HCT116 (cell line): ENCODE data around the gene PRMT7. TPM values are rescaled to one million over a fixed set of nuclear protein-coding genes. Genes with fewer than 3 reads are reported as not detected.

ENCODE experiments used
- ATAC-seq: fragments of 200-7000 bp; cut with Tn5 transposase; 2 replicates; pipeline ENCODE4 v1.9.1; 2020; ENCODE audit warnings: mild to moderate bottlenecking, moderate library complexity
- BruUV-seq: library from RNA; stranded (reverse); fragments of 400-500 nt; replicated peaks from 2 replicates; lab custom pipeline; 2021; lab: Mats Ljungman, UMichigan
- CTCF ChIA-PET: fragments of 300-600 bp; sonication (Branson Sonifier 250); formaldehyde crosslinking; loops from one replicate; lab custom pipeline; 2021; ENCODE audit warnings: antibody characterized with exemption; lab: Charles Lee
- POLR2A ChIA-PET: fragments of 300-600, 350-600 bp; sonication (Branson Sonifier 250); formaldehyde crosslinking; loops from one replicate; lab custom pipeline; 2021; ENCODE audit warnings: antibody characterized with exemption; lab: Charles Lee
- RAD21 ChIA-PET, 2 experiments: fragments of 300-600 bp; sonication (Branson Sonifier 250); formaldehyde crosslinking; loops; one replicate each; lab custom pipeline; 2023; ENCODE audit warnings: low total read pairs in 2 of 2; ENCODE audit not compliant: uncharacterized antibody in 2 of 2, unreplicated experiment in 2 of 2, low non-redundant PET in 1 of 2; lab: Charles Lee
- DNase-seq: peaks from one replicate; pipeline ENCODE4 v3.0.0-alpha.2; 2010; ENCODE audit warnings: low read depth, low spot score
- H2AFZ ChIP-seq: fragments of 200-600 bp; shearing (Covaris generic), sonication (generic); 2 replicates; pipeline ENCODE4 v1.6.1; 2017; ENCODE audit warnings: low read depth, mixed run types, mixed read lengths, antibody characterized with exemption, low read length; ENCODE audit not compliant: poor library complexity, severe bottlenecking
- H3K27ac ChIP-seq: 2 replicates; pipeline ENCODE4 v1.5.1; 2012; ENCODE audit warnings: low read depth, low read length
- H3K27me3 ChIP-seq: fragments of 200-600 bp; sonication (generic); 2 replicates; pipeline ENCODE4 v1.6.1; 2016; ENCODE audit warnings: mixed run types, low read length, mixed read lengths; ENCODE audit not compliant: insufficient read depth
- H3K36me3 ChIP-seq, 2 experiments: fragments of 200-500 bp in 1 of 2; fragments of 200-600 bp in 1 of 2; sonication (Bioruptor generic) in 1 of 2; sonication (generic) in 1 of 2; 2 replicates each; pipeline versions ENCODE4 v1.5.1 to v1.6.1; 2014 to 2016; ENCODE audit warnings: low read length in 2 of 2, inconsistent platforms in 1 of 2, mixed read lengths in 1 of 2, mixed run types in 1 of 2; ENCODE audit not compliant: insufficient read depth in 2 of 2, control insufficient read depth in 1 of 2
- H3K4me1 ChIP-seq, 2 experiments: fragments of 200-600 bp in 1 of 2; sonication (generic) in 1 of 2; 2 replicates each; pipeline versions ENCODE4 v1.5.1 to v1.6.1; 2012 to 2017; ENCODE audit warnings: low read length in 2 of 2, inconsistent platforms in 1 of 2, mild to moderate bottlenecking in 1 of 2, mixed read lengths in 1 of 2, mixed run types in 1 of 2, moderate library complexity in 1 of 2; ENCODE audit not compliant: insufficient read depth in 2 of 2, control insufficient read depth in 1 of 2
- H3K4me2 ChIP-seq: fragments of 200-600 bp; sonication (generic); 2 replicates; pipeline ENCODE4 v1.6.1; 2017; ENCODE audit warnings: mixed run types, low read length, mixed read lengths
- H3K4me3 ChIP-seq, 2 experiments: fragments of 200-600 bp in 1 of 2; sonication (generic) in 1 of 2; replicated peaks in 1 of 2; 2 replicates each; pipeline ENCODE4 v1.5.1; 2011 to 2016; ENCODE audit warnings: low read length in 2 of 2, control low read depth in 1 of 2, low read depth in 1 of 2, mild to moderate bottlenecking in 1 of 2, mixed read lengths in 1 of 2, mixed run types in 1 of 2
- H3K79me2 ChIP-seq: fragments of 200-600 bp; sonication (generic); 2 replicates; pipeline ENCODE4 v1.6.1; 2017; ENCODE audit warnings: mild to moderate bottlenecking, mixed run types, low read length, moderate library complexity, mixed read lengths; ENCODE audit not compliant: insufficient read depth
- H3K9ac ChIP-seq: fragments of 200-600 bp; sonication (generic); 2 replicates; pipeline ENCODE4 v1.6.1; 2016; ENCODE audit warnings: low read length, mixed read lengths
- H3K9me2 ChIP-seq: fragments of 200-600 bp; sonication (generic), shearing (Covaris generic); 2 replicates; pipeline ENCODE4 v1.6.1; 2017; ENCODE audit warnings: mixed run types, mild to moderate bottlenecking, moderate library complexity; ENCODE audit not compliant: insufficient read depth
- H3K9me3 ChIP-seq, 2 experiments: fragments of 200-500 bp in 1 of 2; fragments of 200-600 bp in 1 of 2; sonication (Bioruptor generic) in 1 of 2; sonication (generic) in 1 of 2; 2 replicates each; pipeline ENCODE4 v1.6.1; 2014 to 2017; ENCODE audit warnings: low read length in 2 of 2, mixed read lengths in 2 of 2, inconsistent platforms in 1 of 2, low read depth in 1 of 2, mild to moderate bottlenecking in 1 of 2, mixed run types in 1 of 2, moderate library complexity in 1 of 2; ENCODE audit not compliant: control insufficient read depth in 1 of 2, insufficient read depth in 1 of 2
- H4K20me1 ChIP-seq: fragments of 200-600 bp; sonication (generic), shearing (Covaris generic); 2 replicates; pipeline ENCODE4 v1.6.1; 2017; ENCODE audit warnings: mixed run types, mild to moderate bottlenecking, moderate library complexity; ENCODE audit not compliant: insufficient read depth
- ATF3 ChIP-seq: IDR thresholded peaks from 2 replicates; pipeline ENCODE4 v1.6.1; 2012
- CTCF ChIP-seq, 3 experiments: fragments of 200-600 bp in 1 of 3; sonication (generic) in 1 of 3; IDR thresholded peaks in 2 of 3; conservative IDR thresholded peaks in 1 of 3; 2 replicates each; pipeline ENCODE4 v1.5.1; 2012 to 2017; ENCODE audit warnings: low read depth in 2 of 3, low read length in 2 of 3, antibody characterized with exemption in 1 of 3, borderline replicate concordance in 1 of 3, control low read depth in 1 of 3, mild to moderate bottlenecking in 1 of 3, mixed read lengths in 1 of 3, mixed run types in 1 of 3, moderate library complexity in 1 of 3; ENCODE audit not compliant: insufficient read depth in 1 of 3
- EGR1 ChIP-seq: IDR thresholded peaks from 2 replicates; pipeline ENCODE4 v1.6.1; 2012; ENCODE audit warnings: low read depth
- EZH2 ChIP-seq: fragments of 200-600 bp; sonication (generic); IDR thresholded peaks from 2 replicates; pipeline ENCODE4 v1.6.1; 2017; ENCODE audit warnings: antibody characterized with exemption, mixed run types
- POLR2AphosphoS5 ChIP-seq: IDR thresholded peaks from 2 replicates; pipeline ENCODE4 v1.6.1; 2011; ENCODE audit warnings: mild to moderate bottlenecking, low read depth, low read length, moderate library complexity
- RAD21 ChIP-seq: IDR thresholded peaks from 2 replicates; pipeline ENCODE4 v1.6.1; 2012; ENCODE audit warnings: low read depth, mild to moderate bottlenecking
- REST ChIP-seq: IDR thresholded peaks from 2 replicates; pipeline ENCODE4 v1.6.1; 2012; ENCODE audit warnings: low read depth
- SRF ChIP-seq: IDR thresholded peaks from 2 replicates; pipeline ENCODE4 v1.6.1; 2012; ENCODE audit warnings: low read depth
- TCF7L2 ChIP-seq: IDR thresholded peaks from 2 replicates; pipeline ENCODE4 v1.7.0; 2011; ENCODE audit warnings: borderline replicate concordance, inconsistent platforms; ENCODE audit not compliant: insufficient read depth, insufficient read length; ENCODE audit errors: extremely low read depth
- ZBTB33 ChIP-seq: IDR thresholded peaks from 2 replicates; pipeline ENCODE4 v1.6.1; 2011; ENCODE audit warnings: mild to moderate bottlenecking, low read length, moderate library complexity; ENCODE audit not compliant: insufficient replicate concordance; ENCODE audit errors: extremely low read depth
- intact Hi-C: fragments of 100-400 bp; cut with micrococcal nuclease; formaldehyde crosslinking; loops from 2 replicates; pipeline ENCODE4 v1.10.0; 2022
- total RNA-seq: library from RNA; stranded (reverse); gene quantifications from one replicate; pipeline ENCODE4 v1.2.1, GENCODE V29; 2021; ENCODE audit not compliant: unreplicated experiment

Gene PRMT7
- total RNA-seq, 1 experiment from 2014 or later: 34.4 TPM

- H2AFZ ChIP-seq: no peak overlapping the region
- H3K9me2 ChIP-seq: no peaks in the 10 kb centered on the region
- no peak overlapping the region for H3K4me2 ChIP-seq
- intact Hi-C loops: no loop called here
- H3K27me3 ChIP-seq: no peaks in the 10 kb centered on the region
- ChIA-PET CTCF (interaction anchor here (1.6 kb wide), 1 partner anchor 62 kb away, joined by 6 read pairs; no protein-coding TSS in a partner anchor), POLR2A (no interaction called here), RAD21 (no interaction called here)
- H3K9me3 ChIP-seq: no peaks in the 10 kb centered on the region
- BruUV-seq: no TSS peak
- no peak overlapping the region for H3K9ac ChIP-seq
- H3K36me3 ChIP-seq: peaks cover 4 to 15% of the 10 kb centered on the region in 2 experiments; a peak in 3 of 4 replicates
- H3K27ac ChIP-seq: no peak overlapping the region
- no peak for DNase-seq
- peaks cover 6 to 7% of the 10 kb centered on the region in 2 experiments; a peak in 3 of 4 replicates for H3K4me1 ChIP-seq
- no peak overlapping the region for H3K4me3 ChIP-seq
- ATAC-seq: no peak
- H3K79me2 ChIP-seq: 0 out of 2 replicates have a peak, but pooled peaks cover 3% of the 10 kb centered on the region
- no peaks in the 10 kb centered on the region for H4K20me1 ChIP-seq
- TF ChIP-seq REST: no peak
Observed at GRCh38 chr16:68324336-68324735, 13.5 kb downstream of the PRMT7 start.

- H3K4me3 ChIP-seq: no peak overlapping the region
- no peak overlapping the region for H3K9ac ChIP-seq
- DNase-seq: no peak
- RAD21 ChIA-PET: no interaction called here
- H3K4me1 ChIP-seq: peaks cover 6 to 7% of the 10 kb centered on the region in 2 experiments; a peak in 3 of 4 replicates
- intact Hi-C loops: no loop called here
- H3K9me2 ChIP-seq: no peaks in the 10 kb centered on the region
- no peak overlapping the region for H2AFZ ChIP-seq
- H3K4me2 ChIP-seq: no peak overlapping the region
- H3K9me3 ChIP-seq: no peaks in the 10 kb centered on the region
- ATAC-seq: no peak
- H3K27me3 ChIP-seq: no peaks in the 10 kb centered on the region
- no TSS peak for BruUV-seq
- H3K27ac ChIP-seq: no peak overlapping the region
- POLR2A ChIA-PET: no interaction called here
- CTCF ChIA-PET: interaction anchor here (1.6 kb wide), 1 partner anchor 63 kb away, joined by 6 read pairs; no protein-coding TSS in a partner anchor
- H3K36me3 ChIP-seq: peaks cover 4 to 15% of the 10 kb centered on the region in 2 experiments; a peak in 3 of 4 replicates
- no peaks in the 10 kb centered on the region for H4K20me1 ChIP-seq
- H3K79me2 ChIP-seq: 0 out of 2 replicates have a peak, but pooled peaks cover under 1% of the 10 kb centered on the region
- TF ChIP-seq ZBTB33: no peak
- no peak for TF ChIP-seq SRF
- no peak for TF ChIP-seq EGR1
- no peak for TF ChIP-seq ATF3
- TF ChIP-seq CTCF (IDR thresholded peaks at IDR 0.05 in 2 of 3, conservative IDR thresholded peaks at IDR 0.05 in 1 of 3; ENCODE audit: borderline replicate concordance in 1 of 3, insufficient read depth in 1 of 3, low read depth in 2 of 3, low read length in 2 of 3): no peak
- TF ChIP-seq RAD21: no peak
- no peak for TF ChIP-seq TCF7L2
- no peak for TF ChIP-seq POLR2AphosphoS5
- no peak for TF ChIP-seq EZH2
Observed at GRCh38 chr16:68324780-68325357, 14.1 kb downstream of the PRMT7 start.
